HG03439 (cell line): ENCODE data around the gene ALDH3B2.
"Not testable (repeated sequence)": the region's sequence is repeated elsewhere in the genome, so short reads cannot be mapped to it uniquely, and the experiment has no call there.

Experiments used
- ATAC-seq: cut with Tn5 transposase; IDR thresholded peaks from one replicate; pipeline ENCODE4 v1.9.1; 2021; ENCODE audit warnings: mild to moderate bottlenecking, moderate library complexity; ENCODE audit not compliant: unreplicated experiment

Gene ALDH3B2

GRCh38 chr11:67674442-67674871 lies at the start of gene ALDH3B2:
Gene ALDH3B2, minus strand, starts transcription at chr11:67674623. Its CDS starts 7,688 bp downstream, at chr11:67666935.
- ATAC-seq, result no peak

GRCh38 chr11:67723036-67723435 lies 48.6 kb upstream of the ALDH3B2 start:
- not testable (repeated sequence) for ATAC-seq

GRCh38 chr11:67716226-67716625 lies 41.8 kb upstream of the ALDH3B2 start:
- not testable (repeated sequence) for ATAC-seq

- not testable (repeated sequence) for ATAC-seq
Measured at GRCh38 chr11:67715801-67716200, 41.4 kb upstream of the ALDH3B2 start.

- ATAC-seq, result not testable (repeated sequence)
Measured at GRCh38 chr11:67713892-67714509, 39.6 kb upstream of the ALDH3B2 start.

- not testable (repeated sequence) for ATAC-seq
Measured at GRCh38 chr11:67711676-67712075, 37.3 kb upstream of the ALDH3B2 start.

- not testable (repeated sequence) for ATAC-seq
Measured at GRCh38 chr11:67711212-67711611, 36.8 kb upstream of the ALDH3B2 start.

- not testable (repeated sequence) for ATAC-seq
Measured at GRCh38 chr11:67709806-67710205, 35.4 kb upstream of the ALDH3B2 start.

GRCh38 chr11:67705264-67705663 lies 30.8 kb upstream of the ALDH3B2 start:
- ATAC-seq, result no peak

- no peak for ATAC-seq
Measured at GRCh38 chr11:67704524-67704923, 30.1 kb upstream of the ALDH3B2 start.

- ATAC-seq, result not testable (repeated sequence)
Measured at GRCh38 chr11:67703709-67704108, 29.3 kb upstream of the ALDH3B2 start.

- ATAC-seq, result no peak
Measured at GRCh38 chr11:67700548-67701262, 26.3 kb upstream of the ALDH3B2 start.

- ATAC-seq, result no peak
Measured at GRCh38 chr11:67700141-67700540, 25.7 kb upstream of the ALDH3B2 start.

- no peak for ATAC-seq
Measured at GRCh38 chr11:67699521-67699920, 25.1 kb upstream of the ALDH3B2 start.

GRCh38 chr11:67698247-67698646 lies 23.8 kb upstream of the ALDH3B2 start:
- no peak for ATAC-seq

- no peak for ATAC-seq
Measured at GRCh38 chr11:67697846-67698245, 23.4 kb upstream of the ALDH3B2 start.

GRCh38 chr11:67696998-67697397 lies 22.6 kb upstream of the ALDH3B2 start:
- no peak for ATAC-seq

GRCh38 chr11:67695606-67696005 lies 21.2 kb upstream of the ALDH3B2 start:
- ATAC-seq, result no peak

- ATAC-seq, result no peak
Measured at GRCh38 chr11:67694875-67695555, 20.6 kb upstream of the ALDH3B2 start.

- ATAC-seq, result no peak
Measured at GRCh38 chr11:67691149-67691548, 16.7 kb upstream of the ALDH3B2 start.

GRCh38 chr11:67689178-67689577 lies 14.8 kb upstream of the ALDH3B2 start:
- ATAC-seq, result no peak

- ATAC-seq, result no peak
Measured at GRCh38 chr11:67687986-67688385, 13.6 kb upstream of the ALDH3B2 start.
